B cell (primary cell): ENCODE results near the gene TOMM40. TPM values are rescaled to one million over a fixed set of nuclear protein-coding genes. Genes with fewer than 3 reads are reported as not detected.
"Not testable (repeated sequence)": the region's sequence is repeated elsewhere in the genome, so short reads cannot be mapped to it uniquely, and the experiment has no call there.

Experiments used
- ATAC-seq: fragments of 200-7000 bp; cut with Tn5 transposase; one replicate; pipeline ENCODE4 v1.10.0; 2021; ENCODE audit warnings: low read depth, mild to moderate bottlenecking, moderate number of reproducible peaks, moderate library complexity
- CTCF ChIA-PET: fragments of 350-600 bp; sonication (Branson Sonifier 250); formaldehyde crosslinking; loops from one replicate; lab custom pipeline; 2021; ENCODE audit warnings: antibody characterized with exemption, inconsistent platforms; lab: Charles Lee
- POLR2A ChIA-PET: fragments of 350-600 bp; sonication (Branson Sonifier 250); formaldehyde crosslinking; loops from one replicate; lab custom pipeline; 2021; ENCODE audit warnings: antibody characterized with exemption; lab: Charles Lee
- DNase-seq: peaks from one replicate; pipeline ENCODE4 v3.0.0; 2013
- H2AFZ ChIP-seq: 2 replicates; pipeline ENCODE4 v1.6.1; 2012; ENCODE audit warnings: mild to moderate bottlenecking, low read depth, low read length; ENCODE audit not compliant: insufficient read depth, poor library complexity, severe bottlenecking
- H3K27ac ChIP-seq, 2 donors: 1 replicate in 1 of 2; 2 replicates in 1 of 2; pipeline ENCODE4 v1.5.1; 2012 to 2013; ENCODE audit warnings: low read length in 2 of 2, mild to moderate bottlenecking in 2 of 2, moderate library complexity in 1 of 2
- H3K27me3 ChIP-seq, 4 experiments: fragments of 200-600 bp in 1 of 4; sonication (generic) in 1 of 4; replicated peaks in 1 of 4; 1 replicate in 2 of 4; 2 replicates in 2 of 4; pipeline versions ENCODE4 v1.6.1 to v1.7.0; 2013 to 2016; ENCODE audit warnings: low read length in 3 of 4, mild to moderate bottlenecking in 2 of 4, mixed read lengths in 1 of 4, moderate library complexity in 1 of 4; ENCODE audit not compliant: insufficient read depth in 4 of 4, control insufficient read depth in 3 of 4; ENCODE audit errors: control extremely low read depth in 1 of 4
- H3K36me3 ChIP-seq, 2 experiments: replicated peaks in 1 of 2; 1 replicate in 1 of 2; 2 replicates in 1 of 2; pipeline versions ENCODE4 v1.6.1 to v1.7.1; 2013; ENCODE audit warnings: low read length in 1 of 2; ENCODE audit not compliant: insufficient read depth in 2 of 2, control insufficient read depth in 1 of 2; ENCODE audit errors: control extremely low read depth in 1 of 2, extremely low read depth in 1 of 2
- H3K4me1 ChIP-seq, 2 donors: fragments of 200-600 bp in 1 of 2; sonication (generic) in 1 of 2; 1 replicate in 1 of 2; 2 replicates in 1 of 2; pipeline versions ENCODE4 v1.5.1 to v1.6.1; 2013 to 2017; ENCODE audit warnings: low read length in 2 of 2; ENCODE audit not compliant: control insufficient read depth in 2 of 2, insufficient read depth in 2 of 2
- H3K4me2 ChIP-seq: replicated peaks from 2 replicates; pipeline ENCODE3; 2012; ENCODE audit warnings: mild to moderate bottlenecking, low read depth, low read length; ENCODE audit not compliant: poor library complexity, severe bottlenecking
- H3K4me3 ChIP-seq, 5 experiments: fragments of 200-600 bp in 1 of 5; sonication (generic) in 1 of 5; 1 replicate in 3 of 5; 2 replicates in 2 of 5; pipeline versions ENCODE4 v1.5.1 to v1.7.0; 2011 to 2016; ENCODE audit warnings: low read length in 4 of 5, mild to moderate bottlenecking in 4 of 5, low read depth in 2 of 5, control low read depth in 1 of 5, moderate library complexity in 1 of 5; ENCODE audit not compliant: insufficient read depth in 1 of 5; ENCODE audit errors: control extremely low read depth in 1 of 5, extremely low read depth in 1 of 5
- H3K79me2 ChIP-seq: fragments of 200-600 bp; sonication (generic); one replicate; pipeline ENCODE4 v1.6.0; 2016; ENCODE audit warnings: low read length; ENCODE audit not compliant: control insufficient read depth, insufficient read depth
- H3K9ac ChIP-seq: fragments of 200-600 bp; sonication (generic); 2 replicates; pipeline ENCODE4 v1.6.1; 2017; ENCODE audit warnings: mild to moderate bottlenecking, low read length, moderate library complexity
- H3K9me3 ChIP-seq, 3 donors: one replicate each; pipeline versions ENCODE4 v1.6.1 to v1.7.1; 2013; ENCODE audit warnings: low read length in 2 of 3; ENCODE audit not compliant: control insufficient read depth in 2 of 3, insufficient read depth in 1 of 3; ENCODE audit errors: control extremely low read depth in 1 of 3
- H4K20me1 ChIP-seq: 2 replicates; pipeline ENCODE4 v1.6.0; 2012; ENCODE audit warnings: mild to moderate bottlenecking, low read length; ENCODE audit not compliant: insufficient read depth, control insufficient read depth, poor library complexity, severe bottlenecking
- H3K27ac Mint-ChIP-seq: one replicate; pipeline ENCODE4 v1.8.0; 2021; ENCODE audit warnings: mixed read lengths
- H3K27me3 Mint-ChIP-seq: one replicate; pipeline ENCODE4 v1.8.0; 2021; ENCODE audit warnings: mixed read lengths
- H3K4me1 Mint-ChIP-seq: one replicate; pipeline ENCODE4 v1.8.0; 2021; ENCODE audit warnings: mixed read lengths
- H3K4me3 Mint-ChIP-seq: one replicate; pipeline ENCODE4 v1.8.0; 2021; ENCODE audit warnings: mixed read lengths
- H3K9me3 Mint-ChIP-seq: one replicate; pipeline ENCODE4 v1.8.0; 2022; ENCODE audit warnings: mixed read lengths; ENCODE audit not compliant: insufficient read depth
- CTCF ChIP-seq: fragments of 200-600 bp; IDR thresholded peaks from one replicate; pipeline ENCODE4 v1.8.0; 2022; ENCODE audit warnings: antibody characterized with exemption, mild to moderate bottlenecking
- EZH2 ChIP-seq: IDR thresholded peaks from 2 replicates; pipeline ENCODE4 v1.6.1; 2012; ENCODE audit warnings: borderline replicate concordance, low read depth, mild to moderate bottlenecking, moderate library complexity, low read length; ENCODE audit not compliant: insufficient read depth, poor library complexity, severe bottlenecking
- WGBS: methylation state at CpG from one replicate; pipeline ENCODE4 v1.1.5; 2013; ENCODE audit warnings: missing lambda C conversion rate; ENCODE audit not compliant: insufficient coverage; 5-methylcytosine and 5-hydroxymethylcytosine counted together
- intact Hi-C: fragments of 100-400 bp; cut with micrococcal nuclease; formaldehyde crosslinking; loops from one replicate; pipeline ENCODE4 v1.10.0; 2022
- polyA plus RNA-seq: library from polyadenylated mRNA; depleted of rRNA; stranded (reverse); fragments of >200 nt; gene quantifications from 2 replicates; pipeline ENCODE4 v1.2.3, GENCODE V29; 2012
- total RNA-seq, 2 donors: library from RNA; stranded (reverse); fragments of 120-200 nt in 1 of 2; gene quantifications; 1 replicate in 1 of 2; 2 replicates in 1 of 2; pipeline versions ENCODE4 v1.2.3 to v1.2.4, GENCODE V29; 2013 to 2022

Gene TOMM40
- total and polyA plus RNA-seq, 2 donors (not counting 1 experiment from before 2014, with no cell fraction given) = 30.9 to 31.1 TPM

GRCh38 chr19:44856421-44857083 is 34.5 kb upstream of the TOMM40 start:
- H3K27ac Mint-ChIP-seq = no peak overlapping the region
- Histone ChIP-seq H3K27me3 (no peaks in the 10 kb centered on the region), H3K4me1 (no peaks in the 10 kb centered on the region), H3K27ac (no peak overlapping the region), H4K20me1 (no peaks in the 10 kb centered on the region), H3K4me2 (no peak overlapping the region), H3K36me3 (no peaks in the 10 kb centered on the region), H3K4me3 (no peak overlapping the region), H3K79me2 (no peaks in the 10 kb centered on the region), H3K9ac (no peak overlapping the region), H2AFZ (peak overlapping the region; percentile 16), H3K9me3 (no peaks in the 10 kb centered on the region)
- ChIA-PET CTCF (interaction anchor here (0.7 to 0.8 kb wide), 2 partner anchors 9 to 122 kb away, joined by 3 read pairs; no protein-coding TSS in a partner anchor), POLR2A (no interaction called here)
- DNase-seq = no peak
- TF ChIP-seq CTCF (no peak), EZH2 (no peak)
- no peak overlapping the region for H3K4me3 Mint-ChIP-seq
- no peak for ATAC-seq
- intact Hi-C loops = no loop called here
- peaks cover 21% of the 10 kb centered on the region for H3K27me3 Mint-ChIP-seq
- no peaks in the 10 kb centered on the region for H3K9me3 Mint-ChIP-seq
- no peaks in the 10 kb centered on the region for H3K4me1 Mint-ChIP-seq
- 21% methylated on average over 7 of the region's 10 CpGs for WGBS

GRCh38 chr19:44857837-44858236 is 33.2 kb upstream of the TOMM40 start:
- ATAC-seq (no peak), DNase-seq (no peak)
- Mint-ChIP-seq H3K4me1 (no peaks in the 10 kb centered on the region), H3K9me3 (no peaks in the 10 kb centered on the region), H3K27ac (no peak overlapping the region), H3K27me3 (peaks cover 15% of the 10 kb centered on the region), H3K4me3 (no peak overlapping the region)
- no peaks in the 10 kb centered on the region for H3K4me1 ChIP-seq
- H3K27ac ChIP-seq = no peak overlapping the region
- H3K27me3 ChIP-seq = no peaks in the 10 kb centered on the region
- ChIA-PET CTCF (no interaction called here), POLR2A (no interaction called here)
- H2AFZ ChIP-seq = no peak overlapping the region
- no peaks in the 10 kb centered on the region for H4K20me1 ChIP-seq
- H3K4me2 ChIP-seq = no peak overlapping the region
- no peaks in the 10 kb centered on the region for H3K36me3 ChIP-seq
- peaks cover 0 to 8% (median 0%) of the 10 kb centered on the region in 3 donors for H3K9me3 ChIP-seq
- H3K4me3 ChIP-seq = no peak overlapping the region
- WGBS = 88% methylated on average over 4 of the region's 4 CpGs
- no peaks in the 10 kb centered on the region for H3K79me2 ChIP-seq
- H3K9ac ChIP-seq = no peak overlapping the region
- intact Hi-C loops = no loop called here
- TF ChIP-seq CTCF (no peak), EZH2 (no peak)

GRCh38 chr19:44861576-44861975 is 29.5 kb upstream of the TOMM40 start:
- H3K27me3 Mint-ChIP-seq = peaks cover 13% of the 10 kb centered on the region
- CTCF ChIA-PET = interaction anchor here (0.7 kb wide), 1 partner anchor 39 kb away, joined by 3 read pairs; no protein-coding TSS in a partner anchor
- intact Hi-C loops = not testable (repeated sequence)

More at GRCh38 chr19:44861576-44861975, 29.5 kb upstream of the TOMM40 start:
- H4K20me1 ChIP-seq, H3K9me3 ChIP-seq, DNase-seq, H3K9me3 Mint-ChIP-seq, H3K4me1 Mint-ChIP-seq, ATAC-seq, H3K4me3 ChIP-seq, H3K79me2 ChIP-seq, H3K9ac ChIP-seq, H3K36me3 ChIP-seq, H3K27ac ChIP-seq, H3K4me3 Mint-ChIP-seq, H3K4me2 ChIP-seq, H3K4me1 ChIP-seq, H3K27ac Mint-ChIP-seq, H3K27me3 ChIP-seq, POLR2A ChIA-PET, H2AFZ ChIP-seq: not testable (repeated sequence)
- no CpG with 5 or more reads among the region's 3 CpGs for WGBS
